PC-3 (cell line): ENCODE data around the gene DIS3L. TPM values are rescaled to one million over a fixed set of nuclear protein-coding genes. Genes with fewer than 3 reads are reported as not detected.

Experiments
- ATAC-seq: fragments of 200-7000 bp; cut with Tn5 transposase; 2 replicates; pipeline ENCODE4 v1.9.1; 2020; ENCODE audit warnings: mild to moderate bottlenecking, moderate library complexity
- BruUV-seq: library from RNA; stranded (reverse); fragments of 400-500 nt; replicated peaks from 2 replicates; lab custom pipeline; 2021; lab: Mats Ljungman, UMichigan
- CTCF ChIA-PET: fragments of 300-600 bp; sonication (Branson Sonifier 250); formaldehyde crosslinking; loops from one replicate; lab custom pipeline; 2022; ENCODE audit warnings: antibody characterized with exemption; lab: Charles Lee
- POLR2A ChIA-PET: fragments of 300-600 bp; sonication (Branson Sonifier 250); formaldehyde crosslinking; loops from one replicate; lab custom pipeline; 2022; ENCODE audit warnings: antibody characterized with exemption; ENCODE audit not compliant: unreplicated experiment; lab: Charles Lee
- DNase-seq: peaks from one replicate; pipeline ENCODE4 v3.0.0-alpha.2; 2015
- H2AFZ ChIP-seq: fragments of 300-600 bp; sonication (generic); 2 replicates; pipeline ENCODE4 v1.6.0; 2016; ENCODE audit warnings: antibody characterized with exemption, low read length
- H3F3A ChIP-seq: fragments of 300-600 bp; sonication (generic); one replicate; pipeline ENCODE4 v1.6.0; 2017; ENCODE audit warnings: antibody characterized with exemption, low read length, control low read depth, mild to moderate bottlenecking; ENCODE audit not compliant: unreplicated experiment
- H3K27ac ChIP-seq: fragments of 300-600 bp; sonication (generic); 2 replicates; pipeline ENCODE4 v1.5.1; 2016; ENCODE audit warnings: mild to moderate bottlenecking, low read length
- H3K27me3 ChIP-seq: fragments of 300-600 bp; sonication (generic); 2 replicates; pipeline ENCODE4 v1.6.1; 2016; ENCODE audit warnings: low read length, mixed read lengths
- H3K36me3 ChIP-seq: fragments of 300-600 bp; sonication (generic); 2 replicates; pipeline ENCODE4 v1.6.1; 2016; ENCODE audit warnings: low read depth, mixed run types, low read length, mixed read lengths
- H3K4me1 ChIP-seq: fragments of 300-600 bp; sonication (generic); 2 replicates; pipeline ENCODE4 v1.5.1; 2016; ENCODE audit warnings: low read length; ENCODE audit not compliant: insufficient read depth
- H3K4me2 ChIP-seq: fragments of 300-600 bp; sonication (generic); 2 replicates; pipeline ENCODE4 v1.6.0; 2016; ENCODE audit warnings: low read length
- H3K4me3 ChIP-seq: fragments of 300-600 bp; sonication (generic); 2 replicates; pipeline ENCODE4 v1.5.1; 2016; ENCODE audit warnings: mild to moderate bottlenecking, low read length, mixed read lengths
- H3K79me2 ChIP-seq: fragments of 300-600 bp; sonication (generic); 2 replicates; pipeline ENCODE4 v1.6.1; 2017; ENCODE audit warnings: low read length, mixed read lengths
- H3K9ac ChIP-seq: fragments of 300-600 bp; sonication (generic); 2 replicates; pipeline ENCODE4 v1.6.0; 2016; ENCODE audit warnings: mild to moderate bottlenecking, low read length
- H3K9me2 ChIP-seq: fragments of 300-600 bp; sonication (generic); replicated peaks from 2 replicates; pipeline ENCODE4 v1.6.1; 2016; ENCODE audit warnings: mixed run types, low read length, mixed read lengths
- H3K9me3 ChIP-seq: fragments of 300-600 bp; sonication (generic); 2 replicates; pipeline ENCODE4 v1.6.1; 2016; ENCODE audit warnings: low read length, mixed read lengths
- H4K20me1 ChIP-seq: fragments of 300-600 bp; sonication (generic); 2 replicates; pipeline ENCODE4 v1.6.1; 2016; ENCODE audit warnings: low read length, mixed read lengths
- CTCF ChIP-seq: fragments of 300-600 bp; sonication (generic); conservative IDR thresholded peaks from 2 replicates; pipeline ENCODE4 v1.5.1; 2017; ENCODE audit warnings: antibody characterized with exemption, low read depth, mild to moderate bottlenecking, low read length
- EZH2 ChIP-seq: fragments of 300-600 bp; sonication (generic); IDR thresholded peaks from one replicate; pipeline ENCODE4 v1.6.1; 2017; ENCODE audit warnings: antibody characterized with exemption, mild to moderate bottlenecking, low read length; ENCODE audit not compliant: unreplicated experiment
- EZH2phosphoT487 ChIP-seq: fragments of 300-600 bp; sonication (generic); IDR thresholded peaks from 2 replicates; pipeline ENCODE4 v1.6.1; 2018; ENCODE audit warnings: mild to moderate bottlenecking, antibody characterized with exemption, low read length, borderline replicate concordance
- intact Hi-C: fragments of 100-400 bp; cut with micrococcal nuclease; formaldehyde crosslinking; loops from 2 replicates; pipeline ENCODE4 v1.9.0; 2023
- total RNA-seq: library from RNA; depleted of rRNA; stranded (reverse); fragments of >200 nt; gene quantifications from 2 replicates; pipeline ENCODE4 v1.2.3, GENCODE V29; 2014

The DIS3L gene
- total RNA-seq, 1 experiment from 2014 or later = 18.7 TPM

GRCh38 chr15:66292571-66293418 is 573 bp upstream of the DIS3L start:
- Histone ChIP-seq H3K4me3 (peak overlapping the region; percentile 86), H3K27ac (peak overlapping the region; percentile 39), H4K20me1 (no peaks in the 10 kb centered on the region), H2AFZ (peak overlapping the region; percentile 89), H3K79me2 (peaks cover 38% of the 10 kb centered on the region), H3K9me3 (no peaks in the 10 kb centered on the region), H3K27me3 (no peaks in the 10 kb centered on the region), H3K4me1 (peaks cover 27% of the 10 kb centered on the region), H3K4me2 (peak overlapping the region; percentile 99), H3K9me2 (no peaks in the 10 kb centered on the region), H3K9ac (peak overlapping the region; percentile 85), H3F3A (no peaks in the 10 kb centered on the region), H3K36me3 (peaks cover 2% of the 10 kb centered on the region; the same call in 1 of the 2 replicates)
- intact Hi-C loops = loop anchor here (10.0 kb wide), 1 partner anchor 212 kb away; the partner anchor contains the start of genes RPL4 and ZWILCH
- no peak for DNase-seq
- CTCF ChIA-PET = no interaction called here
- ATAC-seq = peak; percentile 16; the same call in 1 of the 2 replicates
- TSS peak; percentile 59 for BruUV-seq
- POLR2A ChIA-PET = no interaction called here
- TF ChIP-seq CTCF (no peak), EZH2 (no peak), EZH2phosphoT487 (no peak)

- peak overlapping the region; percentile 99 for H3K4me2 ChIP-seq
- peak overlapping the region; percentile 88 for H2AFZ ChIP-seq
- H3K9me3 ChIP-seq = no peaks in the 10 kb centered on the region
- DNase-seq (peak; percentile 63), ATAC-seq (peak; percentile 34)
- ChIA-PET CTCF (no interaction called here), POLR2A (no interaction called here)
- H3K79me2 ChIP-seq = peaks cover 38% of the 10 kb centered on the region
- no peak for TF ChIP-seq EZH2phosphoT487
- no peak for TF ChIP-seq EZH2
- no peak for TF ChIP-seq CTCF
- BruUV-seq = no TSS peak
- H4K20me1 ChIP-seq = no peaks in the 10 kb centered on the region
- peak overlapping the region; percentile 86 for H3K4me3 ChIP-seq
- H3K4me1 ChIP-seq = peaks cover 27% of the 10 kb centered on the region
- no peaks in the 10 kb centered on the region for H3K9me2 ChIP-seq
- peak overlapping the region; percentile 64 for H3K27ac ChIP-seq
- H3F3A ChIP-seq = no peaks in the 10 kb centered on the region
- H3K9ac ChIP-seq = peak overlapping the region; percentile 85
- H3K36me3 ChIP-seq = peaks cover 2% of the 10 kb centered on the region; the same call in 1 of the 2 replicates
- intact Hi-C loops = loop anchor here (10.0 kb wide), 1 partner anchor 210 kb away; the partner anchor contains the start of genes RPL4 and ZWILCH
- no peaks in the 10 kb centered on the region for H3K27me3 ChIP-seq
These were observed 976 bp downstream of the DIS3L start for GRCh38 chr15:66294157-66294931.
